Pulmonary artery endothelial cell (primary cell): ENCODE results near the gene ZFYVE27. TPM values are rescaled to one million over a fixed set of nuclear protein-coding genes. Genes with fewer than 3 reads are reported as not detected.
A peak's percentile ranks its signal among the peaks of the same experiment; 100 is the strongest.

Source experiments
- DNase-seq: peaks from one replicate; pipeline ENCODE4 v3.0.0-alpha.2; 2011; ENCODE audit warnings: low read depth, low spot score
- total RNA-seq: library from RNA; depleted of rRNA; stranded (reverse); fragments of >200 nt; gene quantifications from 2 replicates; pipeline ENCODE4 v1.2.3, GENCODE V29; 2014

ZFYVE27 gene
- total RNA-seq, 1 donor from 2014 or later: 16.0 TPM

- DNase-seq: no peak
Observed at GRCh38 chr10:97714401-97715258, 22.3 kb upstream of the ZFYVE27 start.

- no peak for DNase-seq
Observed at GRCh38 chr10:97715259-97715874, 21.6 kb upstream of the ZFYVE27 start.

DNA sequence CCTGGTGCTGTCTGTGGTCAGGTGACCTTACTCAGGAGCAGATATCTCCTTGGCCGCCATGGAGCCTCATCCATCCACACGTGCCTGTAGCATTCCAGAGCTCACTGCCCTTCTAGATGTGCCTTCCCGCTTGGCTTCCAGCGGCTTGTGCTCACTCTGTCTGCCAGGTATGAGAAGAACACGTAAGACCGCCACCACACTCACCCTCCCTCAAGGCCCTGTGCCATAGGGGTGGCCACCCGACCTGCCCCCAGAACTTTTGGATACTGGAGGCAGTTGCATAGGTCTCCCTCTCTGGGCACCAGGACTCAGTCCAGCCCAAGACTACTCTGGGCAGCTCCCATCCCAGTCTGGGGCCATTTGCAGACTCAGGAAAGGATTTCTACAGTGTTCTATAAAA lies 19.3 kb upstream of the ZFYVE27 start:
- no peak for DNase-seq

GRCh38 chr10:97718178-97718577 lies 18.8 kb upstream of the ZFYVE27 start:
- DNase-seq: no peak

GRCh38 chr10:97718659-97719142 lies 18.2 kb upstream of the ZFYVE27 start:
- no peak for DNase-seq

- DNase-seq: no peak
Observed at GRCh38 chr10:97719602-97720001, 17.3 kb upstream of the ZFYVE27 start.

- no peak for DNase-seq
Observed at GRCh38 chr10:97721871-97722780, 14.8 kb upstream of the ZFYVE27 start.

DNA sequence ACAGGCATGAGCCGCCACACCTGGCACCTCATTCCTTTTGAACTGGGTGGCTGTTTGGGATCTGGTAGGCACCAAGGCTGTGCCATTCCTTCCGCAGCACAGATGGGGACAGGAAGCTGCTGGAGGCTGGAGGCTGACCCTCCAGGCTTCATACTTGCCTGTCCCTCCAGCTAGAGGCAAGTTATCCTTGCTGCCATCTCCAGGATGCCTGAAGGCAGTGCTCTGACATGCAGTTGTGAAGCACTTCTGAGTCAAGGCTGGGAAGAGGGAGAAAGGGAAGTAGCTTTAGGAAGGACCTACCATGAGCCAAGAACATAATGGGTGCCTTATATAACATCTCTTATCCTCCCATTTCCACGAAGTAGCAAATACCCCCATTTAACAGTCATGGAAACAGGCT lies 13.9 kb upstream of the ZFYVE27 start:
- DNase-seq: no peak

DNA sequence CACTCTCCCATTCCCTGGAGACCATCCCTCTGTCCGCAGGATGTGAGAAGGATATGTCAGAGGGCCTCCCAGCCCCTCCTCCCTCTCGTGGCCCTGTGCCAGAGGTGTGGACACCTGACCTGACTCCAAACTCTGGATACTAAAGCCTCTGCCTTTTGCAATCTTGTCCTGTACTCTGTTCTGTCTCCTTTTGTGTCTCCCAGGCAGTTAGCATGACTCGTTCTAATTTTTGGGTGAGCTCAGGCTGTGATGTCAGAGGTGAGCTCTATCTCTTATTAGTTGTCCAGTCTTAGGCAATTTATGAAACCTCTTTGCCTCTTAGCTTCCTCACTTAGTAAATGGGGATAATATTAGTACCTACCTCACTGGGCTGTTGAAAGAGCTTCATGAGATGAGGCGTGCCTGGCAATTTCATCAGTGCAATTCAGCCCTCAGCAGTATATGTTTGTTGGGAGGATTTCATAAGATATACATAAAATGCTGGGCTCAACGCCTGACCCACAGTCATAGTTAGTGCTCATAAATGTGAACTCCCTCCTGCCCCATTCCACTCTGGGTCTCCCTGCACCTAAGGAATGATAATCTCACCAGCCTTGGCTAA lies 12.5 kb upstream of the ZFYVE27 start:
- DNase-seq: no peak

DNA sequence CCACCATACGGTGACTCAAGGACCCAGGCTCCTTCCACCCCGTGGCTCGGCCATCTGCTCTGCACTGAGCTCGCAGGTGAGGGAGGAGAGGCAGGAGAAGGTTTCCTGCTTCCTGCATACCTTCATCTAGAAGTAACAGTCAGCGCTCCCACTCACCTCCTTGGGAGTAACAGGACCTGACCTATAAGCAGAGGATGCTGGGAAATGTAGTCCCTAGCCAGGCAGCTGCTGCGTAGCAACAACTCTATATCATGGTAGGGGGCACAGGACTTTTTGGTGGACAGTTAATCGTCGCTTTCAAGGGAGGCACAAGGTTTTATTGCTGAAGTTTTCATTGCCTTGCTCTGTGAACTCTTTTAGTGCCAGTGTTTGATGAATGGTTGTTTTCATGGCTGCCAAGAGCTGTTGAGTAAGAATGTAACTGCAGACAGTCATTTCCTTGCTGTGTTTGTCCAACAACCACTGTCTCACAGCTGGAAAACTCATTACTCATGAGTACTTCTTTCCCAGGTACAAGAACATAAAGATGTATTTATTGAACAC lies 10.2 kb upstream of the ZFYVE27 start:
- peak; percentile 46 for DNase-seq

- DNase-seq: no peak
Observed at GRCh38 chr10:97729014-97729413, 7.9 kb upstream of the ZFYVE27 start.

GRCh38 chr10:97731346-97732051 lies 5.4 kb upstream of the ZFYVE27 start:
- no peak for DNase-seq

- DNase-seq: no peak
Observed at GRCh38 chr10:97732052-97732359, 4.9 kb upstream of the ZFYVE27 start.

GRCh38 chr10:97733256-97733655 lies 3.7 kb upstream of the ZFYVE27 start:
- DNase-seq: no peak

DNA sequence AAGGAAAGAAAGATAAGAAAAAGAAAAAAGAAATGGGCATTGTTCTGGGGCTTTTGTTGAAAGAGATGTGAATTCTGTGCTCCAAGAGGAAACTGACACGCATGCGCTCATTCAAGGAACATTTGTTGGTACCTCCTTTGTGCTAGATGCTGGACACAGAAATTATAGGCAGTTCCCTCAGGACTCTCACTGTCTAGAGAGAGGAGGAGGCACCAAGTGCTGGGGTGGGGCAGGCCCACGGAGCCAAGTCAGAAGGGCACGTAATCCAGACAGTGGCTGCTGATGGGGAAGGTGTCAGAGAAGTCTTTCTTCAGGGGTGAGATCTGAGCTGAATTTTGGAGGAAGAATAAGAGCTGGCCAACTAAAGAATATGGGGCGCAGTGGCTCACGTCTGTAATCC lies 2.9 kb upstream of the ZFYVE27 start:
- no peak for DNase-seq

DNA sequence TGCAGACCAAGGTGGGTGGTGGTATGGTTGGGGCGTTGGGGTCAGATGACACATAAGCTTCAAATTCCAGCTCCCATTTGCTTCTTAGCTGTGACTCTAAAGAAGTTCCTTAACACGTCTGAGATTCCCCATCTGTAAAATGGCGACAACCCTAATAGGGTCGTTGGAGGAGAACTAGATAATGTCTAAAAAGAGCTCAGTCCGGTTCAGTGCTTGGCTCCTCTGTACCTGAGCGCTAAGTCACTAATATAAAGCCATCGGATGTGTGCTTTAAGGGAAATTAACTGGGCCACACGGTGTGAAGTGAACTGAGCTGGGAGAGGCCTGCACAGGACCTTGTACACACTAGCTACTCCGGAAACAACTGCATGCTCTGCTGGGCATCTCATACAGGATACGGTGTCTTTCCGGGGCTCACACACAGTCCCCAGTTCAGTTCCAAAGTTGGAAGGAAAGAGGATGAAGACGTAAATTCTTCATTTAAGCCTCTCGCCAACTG lies 476 bp upstream of the ZFYVE27 start:
- no peak for DNase-seq

DNA sequence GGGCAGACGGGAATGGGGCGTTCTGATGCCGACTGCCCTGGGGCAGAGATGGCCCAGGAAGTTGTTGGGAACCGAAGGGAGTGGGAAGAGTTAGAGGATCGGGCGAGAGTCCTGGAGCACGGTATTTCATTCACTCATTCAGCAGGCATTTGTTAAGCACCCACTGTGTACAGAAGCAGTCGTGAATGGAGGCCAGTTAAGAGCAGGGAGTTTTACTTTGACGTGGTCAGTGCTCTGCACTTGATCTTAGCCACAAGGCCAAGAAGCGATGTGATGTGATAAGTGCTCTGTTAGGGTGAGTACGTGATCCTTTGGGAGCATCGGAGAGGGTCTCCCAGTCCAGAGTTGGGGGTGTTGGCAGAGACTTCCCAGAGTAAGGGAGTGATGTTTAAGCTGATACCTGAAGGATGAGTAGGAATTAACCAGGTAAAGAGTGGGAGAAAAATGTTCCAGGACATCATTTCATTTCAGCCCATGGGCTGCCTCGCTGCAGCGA lies 890 bp downstream of the ZFYVE27 start:
- no peak for DNase-seq

- no peak for DNase-seq
Observed at GRCh38 chr10:97738616-97739015, 1.7 kb downstream of the ZFYVE27 start.

DNA sequence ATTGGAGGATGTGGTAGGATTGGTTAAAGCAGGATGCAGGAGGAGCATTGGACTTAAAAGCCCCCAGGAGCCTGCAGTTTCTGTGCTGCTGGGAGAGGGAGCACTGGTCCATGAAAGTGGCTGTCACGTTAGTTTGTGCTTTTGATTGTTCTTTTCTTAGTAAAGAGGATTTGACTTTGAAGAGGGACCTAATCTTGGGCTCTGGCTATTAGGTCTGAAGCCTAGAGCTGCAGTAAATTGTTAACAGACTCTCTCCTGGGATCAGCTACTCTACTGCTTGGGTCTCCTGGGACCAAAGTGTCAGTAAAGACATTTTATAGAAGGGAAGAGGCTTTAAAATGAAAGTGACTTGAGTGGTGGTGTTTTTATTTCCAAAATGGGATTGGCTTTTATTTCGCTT lies 3.7 kb downstream of the ZFYVE27 start:
- DNase-seq: no peak
